ENCODE results near the gene RXRG.

Gene RXRG

GRCh38 chr1:165443539-165444311, 1.2 kb downstream of the RXRG start:
- POLR2A ChIA-PET = no interaction called here
- no peak overlapping the region for H3K4me3 ChIP-seq (ENCODE audit: low read depth, low read length)
- no peak for DNase-seq (ENCODE audit: low read depth, low spot score)
- CTCF ChIA-PET = no interaction called here
- TF ChIP-seq CTCF (IDR thresholded peaks at IDR 0.05; ENCODE audit: insufficient read depth, low read length, missing control alignments) = no peak

- no peak for TF ChIP-seq CTCF (IDR thresholded peaks at IDR 0.05; ENCODE audit: insufficient read depth, low read length, missing control alignments)
- no peak overlapping the region for H3K4me3 ChIP-seq (ENCODE audit: low read depth, low read length)
- POLR2A ChIA-PET = no interaction called here
- CTCF ChIA-PET = no interaction called here
- no peak for DNase-seq (ENCODE audit: low read depth, low spot score)
These were observed 2.3 kb downstream of the RXRG start for GRCh38 chr1:165442653-165443052.

GRCh38 chr1:165442053-165442452, 2.9 kb downstream of the RXRG start:
- ChIA-PET CTCF (no interaction called here), POLR2A (no interaction called here)
- no peak overlapping the region for H3K4me3 ChIP-seq (ENCODE audit: low read depth, low read length)
- TF ChIP-seq CTCF (IDR thresholded peaks at IDR 0.05; ENCODE audit: insufficient read depth, low read length, missing control alignments) = no peak
- DNase-seq (ENCODE audit: low read depth, low spot score) = no peak

GRCh38 chr1:165441166-165441880, 3.6 kb downstream of the RXRG start:
- TF ChIP-seq CTCF (IDR thresholded peaks at IDR 0.05; ENCODE audit: insufficient read depth, low read length, missing control alignments) = no peak
- no peak overlapping the region for H3K4me3 ChIP-seq (ENCODE audit: low read depth, low read length)
- ChIA-PET CTCF (interaction anchor here (1.0 kb wide), 1 partner anchor 10 kb away, joined by 3 read pairs; no protein-coding TSS in a partner anchor), POLR2A (no interaction called here)
- no peak for DNase-seq (ENCODE audit: low read depth, low spot score)

GRCh38 chr1:165439330-165439729, 5.6 kb downstream of the RXRG start:
- H3K4me3 ChIP-seq (ENCODE audit: low read depth, low read length) = no peak overlapping the region

More at GRCh38 chr1:165439330-165439729, 5.6 kb downstream of the RXRG start:
- CTCF ChIA-PET = no interaction called here
- no peak for TF ChIP-seq CTCF (IDR thresholded peaks at IDR 0.05; ENCODE audit: insufficient read depth, low read length, missing control alignments)
- POLR2A ChIA-PET = no interaction called here
- no peak for DNase-seq (ENCODE audit: low read depth, low spot score)

Measured in AG04449 (cell line).